NCI-H345 (cell line): ENCODE data around the gene PET117.
"Not testable (repeated sequence)": the region's sequence is repeated elsewhere in the genome, so short reads cannot be mapped to it uniquely, and the experiment has no call there.

Experiments
- DNase-seq: peaks from one replicate; lab custom pipeline; 2025; lab: John Stamatoyannopoulos, UW

PET117 gene

GRCh38 chr20:18164356-18164755, 26.7 kb downstream of the PET117 start:
- DNase-seq = no peak

- DNase-seq = no peak
Observed at GRCh38 chr20:18165553-18165952, 27.9 kb downstream of the PET117 start.

GRCh38 chr20:18166241-18166881, 28.7 kb downstream of the PET117 start:
- no peak for DNase-seq

GRCh38 chr20:18166950-18167349, 29.3 kb downstream of the PET117 start:
- DNase-seq = no peak

GRCh38 chr20:18172379-18172778, 34.7 kb downstream of the PET117 start:
- no peak for DNase-seq

GRCh38 chr20:18174906-18175683, 37.4 kb downstream of the PET117 start:
- no peak for DNase-seq

GRCh38 chr20:18176318-18176785, 38.7 kb downstream of the PET117 start:
- no peak for DNase-seq

GRCh38 chr20:18180366-18180765, 42.7 kb downstream of the PET117 start:
- not testable (repeated sequence) for DNase-seq

GRCh38 chr20:18180815-18181214, 43.2 kb downstream of the PET117 start:
- DNase-seq = no peak

GRCh38 chr20:18187020-18187419, 49.4 kb downstream of the PET117 start:
- no peak for DNase-seq

GRCh38 chr20:18188434-18188833, 50.8 kb downstream of the PET117 start:
- no peak for DNase-seq

- DNase-seq = no peak
Observed at GRCh38 chr20:18190338-18191233, 52.9 kb downstream of the PET117 start.

- no peak for DNase-seq
Observed at GRCh38 chr20:18191306-18191705, 53.6 kb downstream of the PET117 start.
